HG03378 (cell line): ENCODE data around the gene INF2.

Experiments
- ATAC-seq: cut with Tn5 transposase; IDR thresholded peaks from one replicate; pipeline ENCODE4 v1.9.1; 2021; ENCODE audit warnings: mild to moderate bottlenecking, moderate library complexity; ENCODE audit not compliant: unreplicated experiment

The INF2 gene

GRCh38 chr14:104732931-104733681, 43.7 kb downstream of the INF2 start:
- no peak for ATAC-seq

- no peak for ATAC-seq
Observed at GRCh38 chr14:104734051-104734587, 44.7 kb downstream of the INF2 start.

GRCh38 chr14:104734601-104734990, 45.2 kb downstream of the INF2 start:
- ATAC-seq, result no peak

DNA sequence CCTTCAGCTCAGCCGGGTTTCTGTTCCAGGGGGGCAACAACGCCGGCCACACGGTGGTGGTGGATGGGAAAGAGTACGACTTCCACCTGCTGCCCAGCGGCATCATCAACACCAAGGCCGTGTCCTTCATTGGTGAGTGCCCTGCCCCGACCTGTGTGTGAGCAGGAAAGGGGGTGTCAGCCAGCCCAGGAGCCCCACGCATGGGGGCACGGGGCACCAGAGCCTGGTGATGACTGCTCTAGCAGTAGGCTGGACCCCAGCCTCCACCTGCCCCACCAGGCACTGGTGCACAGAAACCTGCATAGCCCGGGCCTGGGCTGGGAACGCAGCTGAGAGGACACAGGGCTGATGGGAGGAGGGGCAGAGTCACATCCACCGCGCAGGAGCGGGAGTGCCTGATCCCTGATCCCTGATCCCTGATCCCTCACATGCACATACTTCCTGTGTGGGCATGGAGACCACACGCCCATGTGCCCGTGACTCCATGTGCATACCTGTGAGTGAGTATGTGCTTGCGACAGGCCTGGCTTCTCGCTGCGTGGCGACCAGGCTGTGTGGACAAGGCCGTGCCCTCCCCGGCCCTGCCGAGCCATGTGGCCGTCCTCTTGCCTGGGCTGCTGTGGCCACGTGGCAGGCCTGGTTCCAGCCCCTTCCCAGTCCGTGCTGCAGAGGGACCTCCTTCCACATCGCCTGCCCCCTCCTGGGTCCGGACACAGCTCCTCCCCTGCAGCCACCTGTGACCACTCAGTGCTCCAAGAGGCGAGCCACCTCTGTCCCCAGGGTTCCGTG, 45.8 kb downstream of the INF2 start:
- no peak for ATAC-seq

DNA sequence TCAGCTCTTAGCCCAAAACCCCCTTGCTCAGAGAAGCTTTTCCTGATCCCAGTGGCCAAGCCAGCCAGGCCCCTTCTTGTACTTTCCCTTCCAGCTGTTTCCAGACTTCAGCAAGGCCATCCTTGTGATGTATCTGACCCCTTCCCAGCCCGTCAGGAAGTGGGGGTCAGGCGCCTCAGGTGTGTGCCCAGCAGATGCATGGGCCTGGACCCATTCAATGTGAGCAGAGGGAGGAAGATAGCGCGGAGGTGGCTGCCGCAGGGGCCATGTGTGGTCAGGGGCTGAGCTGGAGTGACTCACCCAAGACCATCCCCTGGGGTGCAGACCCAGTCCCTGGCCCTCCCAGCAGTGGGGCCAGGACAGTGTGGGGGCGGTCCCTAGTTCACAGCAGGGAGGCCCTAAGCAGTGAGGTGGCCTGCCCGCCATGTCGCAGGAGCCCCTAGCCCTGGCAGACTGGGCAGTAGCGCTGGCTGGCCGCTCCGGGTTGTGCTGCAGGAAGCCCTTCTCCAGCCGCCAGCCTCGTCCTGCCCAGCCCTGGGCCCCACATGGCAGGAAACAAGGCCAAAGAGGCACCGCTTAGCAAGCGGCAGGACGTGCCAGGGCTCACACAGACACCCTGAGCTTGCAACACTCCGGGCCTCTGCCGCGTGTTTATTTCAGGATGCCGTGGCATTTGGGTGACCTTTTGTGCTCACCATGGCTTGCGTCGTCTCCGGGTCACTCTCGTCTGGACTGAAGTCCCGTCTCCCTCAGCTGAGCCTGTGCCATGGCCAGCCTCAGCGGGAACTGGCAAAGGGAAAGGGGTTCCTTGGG, 46.6 kb downstream of the INF2 start:
- no peak for ATAC-seq

DNA sequence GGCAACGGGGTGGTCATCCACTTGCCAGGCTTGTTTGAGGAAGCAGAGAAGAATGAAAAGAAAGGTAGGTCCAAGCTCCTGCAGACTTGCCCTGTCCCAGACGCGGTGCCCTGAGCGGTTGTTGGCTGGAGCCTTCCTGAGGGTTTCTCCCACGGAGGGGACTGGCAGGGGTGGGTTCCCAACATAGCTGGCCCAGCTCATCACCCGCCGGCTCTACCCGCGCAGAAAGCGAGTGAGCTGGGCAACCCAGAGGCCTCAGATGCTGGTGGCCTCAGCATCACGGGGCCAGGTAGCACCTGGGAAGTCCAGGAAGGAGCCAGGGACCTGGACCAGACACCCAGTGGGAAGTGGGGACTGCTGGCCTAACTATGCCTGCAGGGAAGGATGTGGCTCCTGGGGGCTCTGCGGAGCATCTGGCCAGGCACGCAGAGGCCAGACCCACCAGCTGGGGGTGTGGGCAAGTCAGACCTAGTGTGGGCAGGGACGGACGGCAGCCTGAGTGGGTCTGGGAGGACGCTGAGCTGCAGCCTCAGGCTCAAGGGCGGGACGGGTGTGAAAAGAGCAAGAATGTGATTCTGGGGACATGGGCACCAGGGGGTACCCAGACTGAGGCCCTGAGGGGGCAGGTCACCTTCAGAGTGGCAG, 49.1 kb downstream of the INF2 start:
- ATAC-seq, result no peak

DNA sequence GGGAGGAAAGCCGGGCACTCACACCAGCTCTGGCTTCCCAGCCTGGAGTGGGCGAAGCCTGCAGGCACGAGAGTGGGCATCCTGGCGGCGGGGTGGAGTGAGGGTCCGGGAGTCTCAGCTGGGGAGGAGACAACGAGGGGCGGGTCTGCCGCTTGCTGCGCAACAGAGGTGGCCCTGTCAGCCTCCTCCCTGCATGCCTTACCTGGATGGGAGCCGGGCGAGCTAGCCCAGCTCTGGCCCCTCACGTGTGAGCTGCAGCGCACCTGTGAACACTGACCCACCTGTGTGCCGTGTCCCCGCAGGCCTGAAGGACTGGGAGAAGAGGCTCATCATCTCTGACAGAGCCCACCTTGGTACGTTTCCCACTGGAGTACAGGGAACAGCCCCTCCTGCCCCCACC, 49.6 kb downstream of the INF2 start:
- no peak for ATAC-seq

- ATAC-seq, result no peak
Observed at GRCh38 chr14:104739546-104740516, 50.4 kb downstream of the INF2 start.

- no peak for ATAC-seq
Observed at GRCh38 chr14:104741108-104741802, 51.8 kb downstream of the INF2 start.

DNA sequence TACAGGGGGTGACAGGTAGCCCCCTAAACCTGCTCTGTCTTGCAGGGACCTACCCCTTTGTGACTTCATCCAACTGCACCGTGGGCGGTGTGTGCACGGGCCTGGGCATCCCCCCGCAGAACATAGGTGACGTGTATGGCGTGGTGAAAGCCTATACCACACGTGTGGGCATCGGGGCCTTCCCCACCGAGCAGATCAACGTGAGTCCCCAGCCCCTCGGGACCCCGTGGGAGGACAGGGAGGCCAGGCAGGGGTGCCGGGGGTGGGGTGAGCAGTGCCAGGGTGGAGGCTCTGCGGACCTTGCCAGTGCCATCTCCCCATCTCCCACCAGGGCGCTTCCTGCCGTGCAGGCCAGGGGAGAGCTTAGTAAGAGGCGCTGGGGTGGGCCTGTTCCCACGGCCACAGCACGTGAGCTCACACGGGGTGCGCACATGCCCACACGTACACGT, 52.4 kb downstream of the INF2 start:
- ATAC-seq, result no peak

- ATAC-seq, result no peak
Observed at GRCh38 chr14:104742586-104743455, 53.4 kb downstream of the INF2 start.

DNA sequence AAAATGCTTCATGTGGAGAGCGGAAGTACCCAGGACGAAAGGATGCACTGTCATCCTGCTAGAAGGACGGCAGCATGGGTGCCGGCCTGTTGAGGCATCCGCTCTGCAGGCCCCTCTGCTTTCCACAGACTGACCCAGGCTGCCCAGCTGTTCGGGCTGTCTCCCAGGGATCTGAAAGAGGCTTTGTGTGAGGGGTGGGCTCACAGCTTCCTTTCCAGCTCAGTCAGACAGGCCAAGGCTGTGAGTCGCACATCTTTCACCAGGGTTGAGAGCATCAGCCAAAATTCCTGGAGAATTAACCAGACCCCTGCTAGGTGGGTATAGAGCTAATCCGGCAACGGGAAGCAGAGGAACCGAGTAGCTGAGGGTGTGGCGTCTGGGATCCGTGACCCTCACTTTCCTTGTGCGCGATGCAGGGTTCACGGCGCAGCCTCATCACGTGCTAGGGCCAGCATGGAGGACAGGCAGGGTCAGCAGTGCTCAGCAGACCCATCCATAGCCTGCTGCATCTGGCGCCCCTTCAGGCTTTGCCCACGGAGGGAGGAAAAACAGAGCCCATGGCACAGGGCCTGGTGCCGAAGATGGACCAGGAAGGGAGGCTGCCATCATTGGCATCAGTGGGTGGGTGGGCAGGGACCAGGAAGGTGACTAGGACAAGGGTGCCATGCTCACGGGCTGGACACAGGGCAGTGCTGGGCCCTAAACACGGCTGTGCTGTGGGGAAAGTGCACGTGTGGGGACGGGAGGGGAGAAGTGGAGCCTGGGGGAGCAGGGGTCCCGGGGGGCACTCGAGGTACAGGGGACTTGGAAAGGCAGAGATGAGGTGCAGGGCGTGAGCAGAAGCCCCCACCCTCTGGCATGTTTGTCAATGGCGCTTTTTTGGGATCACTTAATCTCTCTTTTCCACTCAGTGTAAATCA, 54.3 kb downstream of the INF2 start:
- no peak for ATAC-seq

- no peak for ATAC-seq
Observed at GRCh38 chr14:104744484-104744883, 55.1 kb downstream of the INF2 start.

DNA sequence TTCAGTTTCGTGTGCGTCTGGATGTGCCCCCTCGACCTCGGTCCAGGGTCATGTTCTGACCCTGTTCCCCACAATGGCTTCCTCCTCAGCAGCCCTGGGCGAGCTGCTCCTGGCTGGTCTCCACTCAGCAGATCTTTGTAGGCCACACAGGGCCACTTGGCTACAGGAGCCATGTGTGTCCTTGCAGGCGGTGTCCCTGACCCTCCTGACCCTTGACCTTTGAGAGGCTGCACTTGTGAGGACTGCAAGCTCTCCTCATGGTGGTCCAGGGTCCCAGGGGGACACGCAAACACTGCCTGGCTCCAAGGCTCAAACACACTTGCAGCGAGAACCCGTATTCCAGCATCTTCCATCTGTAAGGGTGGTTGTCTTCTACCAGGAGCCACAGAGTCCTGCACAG, 56.0 kb downstream of the INF2 start:
- no peak for ATAC-seq

DNA sequence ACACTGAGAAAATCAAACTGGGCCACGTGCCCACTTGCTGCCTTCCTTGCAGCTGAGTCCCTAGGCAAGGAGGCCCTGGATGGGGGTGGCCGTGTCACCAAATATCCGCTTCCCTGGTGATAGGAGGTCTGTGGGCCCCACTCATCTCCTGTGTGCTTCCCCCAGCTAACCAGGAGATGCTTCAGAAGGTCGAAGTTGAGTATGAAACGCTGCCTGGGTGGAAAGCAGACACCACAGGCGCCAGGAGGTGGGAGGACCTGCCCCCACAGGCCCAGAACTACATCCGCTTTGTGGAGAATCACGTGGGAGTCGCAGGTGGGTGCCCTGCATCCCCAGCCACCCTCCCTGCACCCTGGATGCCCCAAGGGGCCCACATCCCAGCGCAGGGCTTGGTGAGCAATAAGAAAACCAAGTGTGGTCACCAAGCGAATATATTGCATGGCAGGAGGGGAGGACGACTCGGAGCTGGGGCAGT, 56.7 kb downstream of the INF2 start:
- no peak for ATAC-seq

- no peak for ATAC-seq
Observed at GRCh38 chr14:104746934-104747481, 57.6 kb downstream of the INF2 start.
